ENCODE measurements around the gene VWA8.

VWA8 gene

GRCh38 chr13:41614671-41615527, 346.0 kb downstream of the VWA8 start:
- DNase-seq (ENCODE audit: low read depth) = no peak

GRCh38 chr13:41613984-41614661, 346.8 kb downstream of the VWA8 start:
- DNase-seq (ENCODE audit: low read depth) = no peak

DNA sequence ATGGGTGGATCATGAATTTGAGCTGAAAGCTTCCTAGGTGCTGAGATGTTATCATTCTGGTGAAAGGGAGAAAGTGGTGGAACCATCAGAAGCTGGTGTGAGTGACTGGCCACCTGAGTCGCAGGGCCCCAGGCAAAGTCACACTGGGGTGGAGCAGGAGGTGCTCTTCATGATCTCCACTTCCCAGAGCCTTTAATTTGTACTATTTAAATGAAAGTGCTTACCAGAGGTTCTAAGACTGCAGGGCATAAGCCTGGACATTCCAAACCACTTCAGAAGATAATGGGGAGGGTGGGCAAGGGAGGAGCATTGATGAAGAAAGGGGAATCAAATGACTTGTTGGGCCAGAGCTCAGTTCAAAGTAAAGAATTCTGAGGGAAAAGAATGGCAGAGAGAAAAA, 347.4 kb downstream of the VWA8 start:
- DNase-seq (ENCODE audit: low read depth) = no peak

GRCh38 chr13:41611385-41611784, 349.5 kb downstream of the VWA8 start:
- no peak for DNase-seq (ENCODE audit: low read depth)

GRCh38 chr13:41610404-41610803, 350.5 kb downstream of the VWA8 start:
- DNase-seq (ENCODE audit: low read depth) = no peak

DNA sequence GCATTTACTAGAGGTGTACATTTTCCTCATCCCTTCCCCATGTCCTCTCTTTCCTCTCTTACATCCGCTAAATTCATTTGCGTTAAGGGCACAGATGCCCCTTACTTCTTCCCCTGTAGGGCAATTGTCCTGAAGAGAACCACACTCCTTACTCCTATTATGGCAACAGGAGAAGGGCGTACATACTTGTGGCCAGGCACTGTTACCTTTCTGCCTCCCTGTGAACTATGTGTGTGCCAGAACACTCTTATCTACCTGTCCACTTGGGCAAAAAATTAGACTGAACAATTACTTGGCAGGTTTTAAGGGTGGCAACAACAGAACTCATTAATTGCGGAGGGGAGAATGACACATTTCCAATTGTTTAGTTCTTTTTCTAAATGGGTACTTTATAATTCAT, 351.1 kb downstream of the VWA8 start:
- no peak for DNase-seq (ENCODE audit: low read depth)

DNA sequence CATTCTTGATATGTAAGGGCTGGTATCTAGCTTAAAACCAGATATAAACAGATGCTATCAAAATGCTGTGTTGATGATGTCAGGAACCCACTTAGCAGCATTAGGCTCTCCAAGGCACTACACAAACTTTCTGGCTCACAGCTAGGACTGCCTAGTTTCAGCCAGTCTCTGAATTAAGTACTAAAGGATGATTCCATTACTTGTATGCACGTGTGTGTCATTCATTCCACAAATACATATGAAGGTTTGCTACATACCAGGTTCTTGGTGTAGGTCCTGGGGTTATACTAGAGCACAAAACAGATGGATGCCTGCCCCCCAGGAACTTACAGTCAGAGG, 352.1 kb downstream of the VWA8 start:
- DNase-seq (ENCODE audit: low read depth) = no peak

DNA sequence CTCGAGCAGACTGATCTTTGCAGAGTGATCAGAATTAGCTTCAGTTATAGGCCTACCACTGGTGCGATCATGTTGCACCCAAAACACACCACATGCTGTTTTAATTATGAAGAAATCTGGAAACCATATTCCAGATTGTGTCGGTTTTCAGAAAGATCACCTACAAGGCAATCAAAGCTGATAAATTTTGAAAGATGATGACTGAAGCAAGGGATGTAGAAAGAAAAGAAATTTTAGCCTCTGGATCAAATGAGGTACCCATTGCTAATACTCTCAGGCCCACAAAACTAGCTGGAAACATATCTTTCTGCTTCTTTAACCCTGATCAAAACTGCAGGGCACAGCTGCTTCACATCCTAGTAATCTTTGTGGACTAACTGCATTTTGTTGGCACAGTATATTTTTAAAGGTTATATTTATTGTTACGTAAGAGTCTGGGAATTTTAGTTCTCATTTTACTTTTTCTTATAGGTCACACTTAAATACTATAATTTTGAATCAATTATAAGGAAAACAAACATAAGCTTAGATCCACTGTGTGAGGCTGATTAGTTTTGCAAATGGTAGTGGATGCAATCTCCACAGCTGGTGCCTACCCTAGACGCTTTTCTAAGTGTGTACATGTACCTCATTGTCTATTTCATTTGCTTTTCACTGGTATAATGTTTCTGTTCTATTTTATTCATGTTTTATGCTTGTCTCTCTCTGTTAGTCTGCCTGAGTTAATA, 352.6 kb downstream of the VWA8 start:
- no peak for DNase-seq (ENCODE audit: low read depth)

- no peak for DNase-seq (ENCODE audit: low read depth)
Measured at GRCh38 chr13:41606646-41607045, 354.3 kb downstream of the VWA8 start.

DNA sequence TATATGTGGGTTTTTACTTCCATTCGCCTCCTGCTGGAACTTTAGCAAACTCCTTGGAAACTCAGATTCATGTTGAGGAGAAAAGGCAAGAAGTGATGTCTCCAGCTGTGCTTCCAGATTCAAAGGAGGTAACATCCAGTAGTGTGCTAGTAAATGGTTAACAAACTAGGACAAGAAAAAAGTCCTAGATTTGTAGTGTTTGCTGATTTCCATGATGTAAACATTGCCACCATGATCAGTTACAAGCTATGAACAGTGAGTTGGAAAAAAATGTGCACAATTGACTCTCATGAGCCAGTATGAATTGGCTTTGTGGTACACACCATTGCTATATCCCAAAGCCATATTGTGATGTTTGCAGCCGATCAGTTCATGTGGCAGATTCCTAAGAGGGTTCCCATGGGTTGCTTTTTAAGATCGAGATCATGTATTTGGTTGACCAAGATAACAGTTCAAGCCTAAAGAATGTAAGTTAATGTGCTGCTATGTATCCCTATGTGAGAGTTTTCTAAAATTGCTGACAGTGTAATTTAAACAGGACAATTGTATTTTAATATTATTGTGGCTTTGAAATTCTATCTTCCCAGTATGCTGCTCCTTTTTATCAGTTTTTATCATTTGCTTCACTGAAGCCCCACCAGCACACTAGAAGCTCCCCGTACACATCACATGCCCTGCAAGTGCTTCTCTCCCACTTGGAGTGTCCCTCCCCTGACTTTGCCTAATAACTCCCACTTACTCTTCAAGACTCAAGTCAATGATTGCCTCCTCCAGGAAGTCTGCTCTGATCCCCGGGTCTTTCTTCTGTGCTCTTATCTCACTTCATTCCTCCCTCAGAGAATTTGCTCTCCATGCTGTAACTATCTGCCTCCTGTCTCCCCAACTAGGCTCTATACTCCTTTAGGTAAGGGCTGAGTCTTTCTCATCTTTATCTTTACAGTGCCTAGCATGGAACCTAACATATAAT, 355.3 kb downstream of the VWA8 start:
- DNase-seq (ENCODE audit: low read depth) = no peak

GRCh38 chr13:41603917-41604316, 357.0 kb downstream of the VWA8 start:
- DNase-seq (ENCODE audit: low read depth) = no peak

GRCh38 chr13:41601718-41602445, 359.0 kb downstream of the VWA8 start:
- DNase-seq (ENCODE audit: low read depth) = no peak

- no peak for DNase-seq (ENCODE audit: low read depth)
Measured at GRCh38 chr13:41599619-41600018, 361.3 kb downstream of the VWA8 start.

DNA sequence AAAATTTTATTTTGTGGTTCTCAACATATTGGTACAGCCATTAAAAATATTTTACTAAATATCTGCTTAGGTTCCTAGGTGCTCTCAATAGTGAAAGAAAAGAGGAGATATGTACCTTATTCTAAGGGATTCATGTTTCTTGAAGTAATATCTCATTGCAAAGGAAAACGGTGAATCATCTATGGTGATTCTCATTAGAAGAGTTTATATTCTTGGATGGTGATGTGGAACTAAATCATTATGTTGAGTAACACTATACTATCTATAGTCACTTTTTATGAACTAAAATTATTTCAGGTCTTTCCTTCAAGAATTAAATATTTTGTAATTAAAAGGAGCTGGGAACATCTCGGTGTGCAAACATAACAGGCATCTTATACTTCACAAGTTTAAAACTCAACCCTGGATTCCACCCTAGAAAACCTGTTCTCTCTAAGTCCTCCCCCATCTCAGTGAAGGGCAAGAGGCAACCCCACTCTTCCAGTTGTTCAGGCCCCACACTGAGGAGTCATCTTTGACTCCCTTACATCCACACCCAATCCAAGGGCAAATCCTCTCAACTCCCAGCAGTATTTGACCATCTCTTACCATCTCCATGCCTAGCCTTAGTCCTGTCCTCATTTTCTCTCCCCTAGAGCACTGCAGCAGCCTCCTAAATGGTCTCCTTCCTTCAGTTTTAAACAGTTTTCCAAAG, 363.4 kb downstream of the VWA8 start:
- no peak for DNase-seq (ENCODE audit: low read depth)

DNA sequence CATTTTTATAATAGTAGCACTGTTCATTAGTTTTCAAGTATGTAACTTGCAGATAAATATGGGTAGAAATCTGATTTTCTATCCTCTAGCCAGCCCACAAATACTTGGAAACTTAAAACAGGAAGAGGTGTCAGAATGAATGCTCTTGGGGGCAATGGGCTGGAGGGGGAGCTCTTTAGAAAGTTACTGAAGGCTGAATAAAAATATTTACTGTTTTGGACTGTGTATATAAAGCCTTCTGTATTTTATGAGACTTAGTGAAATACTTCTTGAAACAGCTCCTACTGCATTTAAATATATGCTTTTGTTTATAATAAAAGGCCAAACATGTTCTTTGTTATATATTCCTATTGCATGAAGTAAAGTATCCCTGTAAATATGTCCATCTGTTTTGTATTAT, 364.7 kb downstream of the VWA8 start:
- no peak for DNase-seq (ENCODE audit: low read depth)

DNA sequence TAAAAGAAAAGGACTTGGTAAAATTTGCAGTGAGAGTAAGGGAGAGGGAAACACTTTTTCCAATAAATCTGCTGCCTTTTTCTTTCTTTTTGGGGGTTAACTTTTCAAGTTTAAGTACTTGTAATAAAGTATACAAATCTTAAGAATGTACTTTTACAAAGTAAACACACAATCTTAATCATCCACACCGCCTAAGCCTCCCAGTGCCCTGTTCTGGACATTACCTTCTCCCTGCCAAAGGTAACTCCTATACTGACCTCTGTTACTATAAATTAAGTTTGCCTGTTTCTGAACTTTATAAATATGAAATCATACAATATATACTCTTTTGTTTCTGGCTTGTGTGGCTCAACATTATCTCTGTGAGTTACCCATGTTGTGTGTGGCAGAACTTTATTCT, 365.6 kb downstream of the VWA8 start:
- no peak for DNase-seq (ENCODE audit: low read depth)

- DNase-seq (ENCODE audit: low read depth) = no peak
Measured at GRCh38 chr13:41590643-41591042, 370.3 kb downstream of the VWA8 start.

DNA sequence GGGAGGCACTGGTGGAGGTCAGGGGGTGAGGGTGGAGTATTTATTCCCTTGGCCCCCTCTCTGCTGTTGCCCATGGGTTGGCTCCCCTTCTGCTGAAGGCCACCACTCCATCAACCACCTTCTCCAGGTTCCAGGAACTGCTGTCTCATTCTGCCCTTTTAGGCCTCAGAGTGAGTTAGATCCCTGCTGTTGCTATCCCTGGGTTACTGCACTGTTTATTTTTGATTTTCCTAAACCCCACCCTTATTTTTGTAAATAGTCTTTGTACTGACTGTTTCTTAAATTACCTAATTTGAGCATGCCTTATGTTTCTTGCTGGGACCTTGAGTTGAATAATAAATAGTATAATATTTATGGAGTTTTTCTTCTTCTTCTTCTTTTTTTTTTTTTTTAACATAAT, 370.8 kb downstream of the VWA8 start:
- DNase-seq (ENCODE audit: low read depth) = no peak

GRCh38 chr13:41589434-41589833, 371.5 kb downstream of the VWA8 start:
- no peak for DNase-seq (ENCODE audit: low read depth)

DNA sequence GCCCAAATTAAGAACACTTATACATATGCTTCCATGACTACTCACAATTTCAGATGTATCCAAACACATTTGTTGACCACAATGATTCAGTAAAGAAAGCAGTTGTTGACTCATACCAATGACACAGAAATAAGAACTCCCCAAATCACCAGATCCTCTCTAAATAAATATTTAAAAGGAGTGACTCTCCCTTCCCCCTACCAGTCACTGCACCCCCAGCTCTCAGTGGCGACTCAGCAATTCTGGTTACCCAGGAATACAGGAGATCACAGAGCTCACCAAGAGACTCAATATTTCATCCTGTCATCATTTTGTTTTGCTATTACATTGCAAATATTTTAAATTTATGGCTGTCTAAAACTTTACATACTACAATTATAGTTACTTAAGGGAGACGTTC, 372.0 kb downstream of the VWA8 start:
- no peak for DNase-seq (ENCODE audit: low read depth)

- no peak for DNase-seq (ENCODE audit: low read depth)
Measured at GRCh38 chr13:41588448-41588847, 372.5 kb downstream of the VWA8 start.
